Psoas muscle (tissue), 8 donors: ENCODE results near the gene IPO9. TPM values are rescaled to one million over a fixed set of nuclear protein-coding genes. Genes with fewer than 3 reads are reported as not detected.
A peak's percentile ranks its signal among the peaks of the same experiment; 100 is the strongest.

Experiments
- ATAC-seq, 4 donors: fragments of 200-7000 bp; cut with Tn5 transposase; one replicate each; pipeline ENCODE4 v1.9.1; 2020; ENCODE audit warnings: moderate library complexity in 3 of 4, mild to moderate bottlenecking in 2 of 4
- DNase-seq, 2 donors: peaks; one replicate each; pipeline ENCODE4 v3.0.0-alpha.2; 2020
- H3K27ac ChIP-seq: fragments of 200-600 bp; one replicate; pipeline ENCODE4 v1.8.0; 2022
- H3K27me3 ChIP-seq, 3 donors: fragments of 200-600 bp in 1 of 3; one replicate each; pipeline versions ENCODE4 v1.6.1 to v1.8.0; 2013 to 2022; ENCODE audit warnings: low read length in 2 of 3, mild to moderate bottlenecking in 2 of 3, moderate library complexity in 1 of 3; ENCODE audit not compliant: insufficient read depth in 3 of 3
- H3K36me3 ChIP-seq, 2 donors: fragments of 200-600 bp in 1 of 2; one replicate each; pipeline versions ENCODE4 v1.6.1 to v1.8.0; 2013 to 2022; ENCODE audit warnings: low read depth in 1 of 2, mild to moderate bottlenecking in 1 of 2, moderate library complexity in 1 of 2; ENCODE audit not compliant: insufficient read depth in 1 of 2
- H3K4me1 ChIP-seq: fragments of 200-600 bp; one replicate; pipeline ENCODE4 v1.8.0; 2022
- H3K4me3 ChIP-seq: fragments of 200-600 bp; one replicate; pipeline ENCODE4 v1.8.0; 2022; ENCODE audit warnings: mild to moderate bottlenecking
- H3K9me3 ChIP-seq: fragments of 200-600 bp; one replicate; pipeline ENCODE4 v1.8.0; 2022
- CTCF ChIP-seq: fragments of 200-600 bp; IDR thresholded peaks from one replicate; pipeline ENCODE4 v1.8.0; 2022; ENCODE audit warnings: antibody characterized with exemption
- WGBS, 3 donors: extraction: QIAGEN DNeasy Blood & Tissue Kit; methylation state at CpG; one replicate each; pipeline versions ENCODE4 v1.1.6 to v1.1.7; 2013; 5-methylcytosine and 5-hydroxymethylcytosine counted together
- intact Hi-C, 2 donors: fragments of 100-400 bp; cut with DNase I; formaldehyde crosslinking; loops; one replicate each; pipeline versions ENCODE4 v1.11.0 to v1.14.2; 2022
- long read RNA-seq, 2 donors: library from polyadenylated mRNA; unstranded; transcript quantifications; one replicate each; pipeline ENCODE4 v2.0.0, GENCODE V29; 2021
- polyA plus RNA-seq, 3 donors: library from polyadenylated mRNA; stranded (reverse); fragments of 200-250 nt; gene quantifications; one replicate each; pipeline ENCODE4 v1.2.3, GENCODE V29; 2013
- total RNA-seq, 4 donors: library from RNA; stranded (reverse); fragmentation: NEBNext Ultra II Directional in 2 of 4; extraction: Animal tissue kit (Norgen Biotek cat#: 25700) in 2 of 4; gene quantifications; one replicate each; pipeline versions ENCODE4 v1.2.1 to v1.2.4, GENCODE V29; 2021 to 2023
- donor health status: healthy with polysubstance abuse.
- donor health status: DM: no; HTN: no; CAD: no; lungs with moderate emphysema.
- donor health status: Bipolar disorder and iron deficiency.
- donor health status: healthy.
- donor health status: DM: yes; HTN: yes; CAD: no.
- donor health status: DM: no; HTN: no; CAD: no.
- donor health status: DM: no; HTN: no; CAD: no.
- donor health status: DM: yes; HTN: yes; CAD: no.

Gene IPO9
- 10 to 100 TPM; 20.1 to 26.9 (median 22.6) TPM for total RNA-seq
- 10 to 100 TPM in 1 of 3 donors, 1 to 10 TPM in 2; 6.6 to 12.1 (median 7.5) TPM for polyA plus RNA-seq
- long read RNA-seq, donor 1, full-length matches to known transcripts, result 4 of 9 reads
- long read RNA-seq, donor 1, partial matches to known transcripts, result 2 of 9 reads
- long read RNA-seq, donor 1, other reads (novel, unspliced or antisense), result 3 of 9 reads
- long read RNA-seq, donor 2, full-length matches to known transcripts, result 5 of 17 reads
- long read RNA-seq, donor 2, partial matches to known transcripts, result 5 of 17 reads
- long read RNA-seq, donor 2, other reads (novel, unspliced or antisense), result 7 of 17 reads

GRCh38 chr1:201828820-201829774, at the start of gene IPO9:
TSS of gene IPO9 (plus strand) at chr1:201829157. CDS start at chr1:201829210, 53 bp downstream.
- Histone ChIP-seq H3K27me3 (no peaks in the 10 kb centered on the region), H3K4me1 (peaks cover 44% of the 10 kb centered on the region), H3K27ac (peak within 1 kb of the TSS; percentile 87), H3K4me3 (peak within 1 kb of the TSS; percentile 82), H3K9me3 (no peaks in the 10 kb centered on the region), H3K36me3 (peaks cover 0 to 4% of the 10 kb centered on the region in 2 donors)
- DNase-seq, result peak; percentile 96
- intact Hi-C loops, result no loop called here
- peak; percentile 98 for TF ChIP-seq CTCF
- WGBS, 3 donors, result 1% methylated on average over 58 of the region's 58 CpGs
- ATAC-seq, result peak; percentile 96 to 99 (median 98)

DNA sequence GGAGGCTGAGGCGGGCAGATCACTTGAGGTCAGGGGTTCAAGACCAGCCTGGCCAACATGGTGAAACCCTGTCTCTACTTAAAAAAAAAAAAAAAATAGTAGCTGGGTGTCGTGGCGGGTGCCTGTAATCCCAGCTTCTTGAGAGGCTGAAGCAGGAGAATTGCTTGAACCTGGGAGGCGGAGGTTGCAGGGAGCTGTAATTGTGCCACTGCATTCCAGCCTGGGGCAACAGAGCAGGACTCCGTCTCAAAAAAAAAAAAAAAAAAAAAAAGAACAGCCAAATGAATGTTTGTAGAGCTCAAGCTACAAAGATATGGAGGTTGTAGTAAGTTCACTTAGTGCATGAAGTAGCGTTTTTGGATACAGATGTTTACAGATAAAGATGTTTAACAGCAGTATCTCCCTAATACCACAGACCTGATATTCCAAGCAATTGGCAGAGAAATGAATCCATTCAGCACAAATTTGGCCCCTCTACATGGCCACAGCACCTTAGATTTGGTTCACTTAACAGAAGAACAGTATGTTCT, 49.5 kb upstream of the IPO9 start:
- Histone ChIP-seq H3K4me3 (no peak overlapping the region), H3K27me3 (no peaks in the 10 kb centered on the region), H3K9me3 (no peaks in the 10 kb centered on the region), H3K4me1 (peaks cover 6% of the 10 kb centered on the region), H3K36me3 (peaks cover 0 to 12% of the 10 kb centered on the region in 2 donors), H3K27ac (no peak overlapping the region)
- WGBS, 3 donors, result 67 to 88% (median 76%) methylated on average over 6 of the region's 6 CpGs
- TF ChIP-seq CTCF, result no peak
- intact Hi-C loops, result no loop called here
- no peak for DNase-seq
- no peak for ATAC-seq

GRCh38 chr1:201780952-201781351, 48.0 kb upstream of the IPO9 start:
- Histone ChIP-seq H3K4me1 (peaks cover 6% of the 10 kb centered on the region), H3K9me3 (no peaks in the 10 kb centered on the region), H3K4me3 (no peak overlapping the region), H3K27me3 (no peaks in the 10 kb centered on the region), H3K36me3 (peaks cover 0 to 18% of the 10 kb centered on the region in 2 donors), H3K27ac (no peak overlapping the region)
- DNase-seq, result no peak
- no peak for TF ChIP-seq CTCF
- 91 to 93% (median 93%) methylated on average over 6 of the region's 6 CpGs for WGBS, 3 donors
- ATAC-seq, result no peak
- intact Hi-C loops, result loop anchor here in 1 of 2 donors (5.0 kb wide), 1 partner anchor 39 kb away; no protein-coding TSS in a partner anchor

- DNase-seq, result no peak
- H3K27ac ChIP-seq, result no peak overlapping the region
- peaks cover 0 to 18% of the 10 kb centered on the region in 2 donors for H3K36me3 ChIP-seq
- intact Hi-C loops, result loop anchor here in 1 of 2 donors (5.0 kb wide), 1 partner anchor 39 kb away; no protein-coding TSS in a partner anchor
- H3K4me1 ChIP-seq, result peaks cover 6% of the 10 kb centered on the region
- H3K9me3 ChIP-seq, result no peaks in the 10 kb centered on the region
- H3K4me3 ChIP-seq, result no peak overlapping the region
- no peak for ATAC-seq
- no peak for TF ChIP-seq CTCF
- 64 to 89% (median 75%) methylated on average over 1 of the region's 1 CpG for WGBS, 3 donors
- no peaks in the 10 kb centered on the region for H3K27me3 ChIP-seq
Observed at GRCh38 chr1:201781437-201781836, 47.5 kb upstream of the IPO9 start.
